Keratinocyte (primary cell): ENCODE data around the gene PTGS2. TPM values are rescaled to one million over a fixed set of nuclear protein-coding genes. Genes with fewer than 3 reads are reported as not detected.

ENCODE experiments used
- DNase-seq: peaks from one replicate; pipeline ENCODE4 v3.0.0-alpha.2; 2011; ENCODE audit warnings: low read depth, missing footprints, low spot score
- FAIRE-seq: peaks from 2 replicates; lab custom pipeline; 2011; peaks lifted over from hg19 to GRCh38; lab: Jason Lieb, UNC
- H2AFZ ChIP-seq: 2 replicates; pipeline ENCODE4 v1.6.0; 2012; ENCODE audit warnings: low read length, control low read depth, inconsistent platforms; ENCODE audit not compliant: control insufficient read depth
- H3K27ac ChIP-seq: 2 replicates; pipeline ENCODE4 v1.5.1; 2011; ENCODE audit warnings: low read length; ENCODE audit not compliant: control insufficient read depth, insufficient read depth
- H3K27me3 ChIP-seq: 3 replicates; pipeline ENCODE4 v1.6.0; 2011; ENCODE audit warnings: low read length; ENCODE audit not compliant: control insufficient read depth, insufficient read depth; ENCODE audit errors: extremely low read depth
- H3K36me3 ChIP-seq, 2 experiments: 2 replicates in 1 of 2; 3 replicates in 1 of 2; pipeline ENCODE4 v1.5.1; 2011; ENCODE audit warnings: low read length in 2 of 2, mild to moderate bottlenecking in 1 of 2; ENCODE audit not compliant: control insufficient read depth in 2 of 2, insufficient read depth in 2 of 2; ENCODE audit errors: extremely low read depth in 1 of 2
- H3K4me1 ChIP-seq: 3 replicates; pipeline ENCODE4 v1.5.1; 2011; ENCODE audit warnings: low read length; ENCODE audit not compliant: control insufficient read depth, insufficient read depth; ENCODE audit errors: extremely low read depth
- H3K4me2 ChIP-seq: 3 replicates; pipeline ENCODE4 v1.6.0; 2011; ENCODE audit warnings: low read depth, low read length; ENCODE audit not compliant: control insufficient read depth, insufficient read depth; ENCODE audit errors: extremely low read depth
- H3K4me3 ChIP-seq, 3 experiments: fragments of 200-600 bp in 1 of 3; sonication (generic) in 1 of 3; 2 replicates in 2 of 3; 3 replicates in 1 of 3; pipeline ENCODE4 v1.5.1; 2011 to 2016; ENCODE audit warnings: low read length in 3 of 3, mild to moderate bottlenecking in 3 of 3, control low read depth in 2 of 3, inconsistent platforms in 1 of 3, low read depth in 1 of 3, mixed read lengths in 1 of 3, mixed run types in 1 of 3, moderate library complexity in 1 of 3; ENCODE audit not compliant: control insufficient read depth in 2 of 3, insufficient read depth in 2 of 3; ENCODE audit errors: extremely low read depth in 1 of 3
- H3K79me2 ChIP-seq: 2 replicates; pipeline ENCODE4 v1.6.0; 2012; ENCODE audit warnings: low read length; ENCODE audit not compliant: control insufficient read depth, insufficient read depth
- H3K9ac ChIP-seq: 3 replicates; pipeline ENCODE4 v1.6.0; 2011; ENCODE audit warnings: low read length; ENCODE audit not compliant: control insufficient read depth, insufficient read depth; ENCODE audit errors: extremely low read depth
- H3K9me1 ChIP-seq: 3 replicates; pipeline ENCODE4 v1.6.0; 2011; ENCODE audit warnings: low read length; ENCODE audit not compliant: control insufficient read depth, insufficient read depth; ENCODE audit errors: extremely low read depth
- H3K9me3 ChIP-seq: 2 replicates; pipeline ENCODE4 v1.5.1; 2012; ENCODE audit warnings: low read depth, low read length; ENCODE audit not compliant: control insufficient read depth
- H4K20me1 ChIP-seq: 3 replicates; pipeline ENCODE4 v1.6.0; 2011; ENCODE audit warnings: low read length; ENCODE audit not compliant: control insufficient read depth, insufficient read depth; ENCODE audit errors: extremely low read depth
- CTCF ChIP-seq, 3 experiments: IDR thresholded peaks in 1 of 3; conservative IDR thresholded peaks in 1 of 3; optimal IDR thresholded peaks in 1 of 3; 2 replicates in 2 of 3; 3 replicates in 1 of 3; pipeline versions ENCODE3 to v1.5.1; 2011; ENCODE audit warnings: low read length in 3 of 3, mild to moderate bottlenecking in 3 of 3, moderate library complexity in 2 of 3, control low read depth in 1 of 3, inconsistent platforms in 1 of 3; ENCODE audit not compliant: insufficient read depth in 2 of 3; ENCODE audit errors: extremely low read depth in 1 of 3
- EZH2 ChIP-seq: IDR thresholded peaks from one replicate; pipeline ENCODE4 v1.6.1; 2012; ENCODE audit warnings: inconsistent platforms, mild to moderate bottlenecking, low read length, moderate library complexity
- dilution Hi-C: fragments of 300-500 bp; cut with MboI; formaldehyde crosslinking; loops from one replicate; pipeline ENCODE4 v1.7.0; 2020; ENCODE audit warnings: low sequenced_read_pairs; ENCODE audit not compliant: extremely low pct_ligation_motif_present
- polyA plus RNA-seq, 5 experiments: library from polyadenylated mRNA; depleted of rRNA in 3 of 5; stranded (reverse) in 3 of 5; stranded (forward) in 1 of 5; unstranded in 1 of 5; fragments of >200 nt; gene quantifications; 1 replicate in 1 of 5; 2 replicates in 3 of 5; 3 replicates in 1 of 5; pipeline versions ENCODE4 v1.2.1 to v1.2.3, GENCODE V29; 2011 to 2012; ENCODE audit warnings: missing spikeins in 2 of 5, low read depth in 1 of 5, low replicate concordance in 1 of 5

Gene PTGS2
- polyA plus RNA-seq, 1 donor (not counting 4 experiments of a cell fraction or from before 2014, with no cell fraction given), result 117 TPM

GRCh38 chr1:186689376-186689775 lies 9.2 kb upstream of the PTGS2 start:
- TF ChIP-seq CTCF (optimal IDR thresholded peaks at IDR 0.05 in 1 of 3, IDR thresholded peaks at IDR 0.05 in 1 of 3, conservative IDR thresholded peaks at IDR 0.05 in 1 of 3; ENCODE audit: extremely low read depth in 1 of 3, insufficient read depth in 2 of 3, low read length in 3 of 3), result no peak
- Histone ChIP-seq H3K27me3 (no peaks in the 10 kb centered on the region), H3K36me3 (no peaks in the 10 kb centered on the region), H2AFZ (no peak overlapping the region), H3K4me2 (no peak overlapping the region), H4K20me1 (no peaks in the 10 kb centered on the region), H3K4me1 (no peaks in the 10 kb centered on the region), H3K9me3 (no peaks in the 10 kb centered on the region), H3K9ac (no peak overlapping the region), H3K79me2 (no peaks in the 10 kb centered on the region), H3K27ac (no peak overlapping the region), H3K4me3 (no peak overlapping the region), H3K9me1 (no peaks in the 10 kb centered on the region)
- dilution Hi-C loops, result no loop called here
- no peak for FAIRE-seq
- DNase-seq, result no peak

GRCh38 chr1:186683652-186684410 lies 3.6 kb upstream of the PTGS2 start:
- dilution Hi-C loops, result no loop called here
- no peak for TF ChIP-seq EZH2
- TF ChIP-seq CTCF (optimal IDR thresholded peaks at IDR 0.05 in 1 of 3, IDR thresholded peaks at IDR 0.05 in 1 of 3, conservative IDR thresholded peaks at IDR 0.05 in 1 of 3; ENCODE audit: extremely low read depth in 1 of 3, insufficient read depth in 2 of 3, low read length in 3 of 3), result no peak
- no peak overlapping the region for H3K4me3 ChIP-seq
- H3K9ac ChIP-seq, result no peak overlapping the region
- H3K4me2 ChIP-seq, result no peak overlapping the region
- peaks cover 7% of the 10 kb centered on the region for H3K79me2 ChIP-seq
- H4K20me1 ChIP-seq, result no peaks in the 10 kb centered on the region
- peaks cover 5% of the 10 kb centered on the region for H3K4me1 ChIP-seq
- no peaks in the 10 kb centered on the region for H3K27me3 ChIP-seq
- no peaks in the 10 kb centered on the region for H3K9me3 ChIP-seq
- H3K36me3 ChIP-seq, result peaks cover 0 to 5% of the 10 kb centered on the region in 2 experiments
- no peak overlapping the region for H3K27ac ChIP-seq
- DNase-seq (no peak), FAIRE-seq (no peak)
- no peak overlapping the region for H2AFZ ChIP-seq
- H3K9me1 ChIP-seq, result no peaks in the 10 kb centered on the region
